Cardiac atrium fibroblast (primary cell): ENCODE data around the gene KRTAP19-4. TPM values are rescaled to one million over a fixed set of nuclear protein-coding genes. Genes with fewer than 3 reads are reported as not detected.

ENCODE experiments used
- total RNA-seq: library from RNA; depleted of rRNA; stranded (reverse); fragments of >200 nt; gene quantifications from 2 replicates; pipeline ENCODE4 v1.2.3, GENCODE V29; 2015

The KRTAP19-4 gene, protein sequence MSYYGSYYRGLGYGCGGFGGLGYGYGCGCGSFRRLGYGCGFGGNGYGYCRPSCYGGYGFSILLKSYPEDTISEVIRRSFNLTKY
- not detected in 2 replicates for total RNA-seq

DNA sequence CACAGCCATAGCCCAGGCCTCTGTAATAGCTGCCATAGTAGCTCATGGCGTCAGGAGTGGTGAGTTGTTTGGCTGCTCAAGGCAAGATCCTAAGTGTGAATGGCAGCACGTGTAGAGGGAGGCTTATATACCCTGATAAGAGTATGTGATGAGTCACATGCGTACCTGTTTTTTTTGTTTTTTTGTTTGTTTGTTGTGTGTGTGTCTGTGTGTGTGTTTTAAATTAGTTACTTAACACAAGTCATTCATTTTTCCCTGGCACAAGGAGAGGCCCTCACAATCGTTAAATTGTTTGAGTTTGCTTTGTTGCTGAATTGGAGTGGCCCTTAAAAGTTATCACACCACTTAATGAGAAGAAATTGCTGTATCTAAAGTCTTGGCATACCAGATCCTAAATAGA lies at the start of gene KRTAP19-4:
Gene KRTAP19-4 (minus strand): TSS at position 101 of the 400 bp plus-strand sequence. CDS start 55 bp downstream, at position 46.

DNA sequence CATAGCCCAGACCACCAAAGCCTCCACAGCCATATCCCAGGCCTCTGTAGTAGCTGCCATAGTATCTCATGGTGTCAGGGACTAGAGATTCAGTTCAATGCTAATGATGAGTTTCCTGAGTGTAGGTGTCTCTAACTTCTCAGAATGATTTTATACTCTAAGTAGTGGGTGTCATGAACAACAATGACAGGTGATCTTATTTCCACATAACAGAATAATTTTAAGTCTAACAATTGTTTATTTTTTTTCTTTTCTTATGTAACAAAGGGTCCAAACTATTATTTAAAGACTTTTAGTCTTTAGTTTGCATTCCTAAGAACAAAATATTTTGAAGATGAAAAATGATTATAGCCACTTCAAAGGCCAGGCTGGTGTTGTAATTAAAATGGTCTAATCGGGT lies 44.8 kb upstream of the KRTAP19-4 start, which contains the start of gene KRTAP19-6:
Gene KRTAP19-6 (minus strand): TSS at position 101 of the 400 bp plus-strand sequence. CDS start 31 bp downstream, at position 70.

DNA sequence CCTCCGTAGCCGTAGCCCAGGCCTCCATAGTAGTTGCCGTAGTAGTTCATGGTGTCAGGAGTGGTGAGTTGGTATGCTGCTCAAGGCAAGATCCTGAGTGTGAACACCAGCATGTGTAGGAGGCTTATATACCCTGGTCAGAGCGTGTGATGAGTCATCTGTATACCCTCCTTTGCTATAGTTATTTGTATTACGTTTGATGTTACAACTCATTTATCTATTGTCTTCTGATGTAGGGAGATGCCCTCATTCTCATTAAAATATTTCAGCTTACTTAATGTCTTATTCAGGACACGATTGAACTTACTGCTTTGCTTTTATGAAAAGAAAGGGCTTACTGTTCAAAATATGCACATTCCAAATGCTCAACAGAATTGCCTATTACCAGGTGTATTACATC lies 5.1 kb upstream of the KRTAP19-4 start, which contains the start of gene KRTAP19-5:
Gene KRTAP19-5 (minus strand): TSS at position 101 of the 400 bp plus-strand sequence. CDS start 51 bp downstream, at position 50.

DNA sequence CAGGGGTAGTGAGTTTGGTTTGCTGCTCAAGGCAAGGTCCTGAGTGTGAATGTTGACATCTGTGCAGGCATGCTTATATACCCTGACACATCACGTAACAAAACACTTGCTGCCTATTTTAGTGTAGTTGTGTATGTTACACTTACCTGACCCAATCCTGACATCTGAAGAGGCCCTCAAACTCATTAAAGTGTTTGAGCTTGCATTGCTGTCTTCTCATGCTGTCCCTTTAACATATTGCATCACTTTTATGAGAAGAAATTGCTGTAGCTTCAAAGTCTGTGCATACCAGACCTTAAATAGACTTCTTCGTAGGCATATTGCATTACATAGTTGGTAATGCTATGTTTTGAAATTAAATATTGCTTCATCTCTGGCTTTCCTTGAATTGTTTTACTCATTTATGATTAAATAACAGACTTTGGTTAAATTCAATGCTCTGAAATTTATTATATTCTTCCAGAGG lies 5.0 kb downstream of the KRTAP19-4 start, which contains the start of gene KRTAP19-3:
Gene KRTAP19-3 (minus strand): TSS at position 51 of the 466 bp plus-strand sequence. CDS start 56 bp downstream, outside the sequence.

DNA sequence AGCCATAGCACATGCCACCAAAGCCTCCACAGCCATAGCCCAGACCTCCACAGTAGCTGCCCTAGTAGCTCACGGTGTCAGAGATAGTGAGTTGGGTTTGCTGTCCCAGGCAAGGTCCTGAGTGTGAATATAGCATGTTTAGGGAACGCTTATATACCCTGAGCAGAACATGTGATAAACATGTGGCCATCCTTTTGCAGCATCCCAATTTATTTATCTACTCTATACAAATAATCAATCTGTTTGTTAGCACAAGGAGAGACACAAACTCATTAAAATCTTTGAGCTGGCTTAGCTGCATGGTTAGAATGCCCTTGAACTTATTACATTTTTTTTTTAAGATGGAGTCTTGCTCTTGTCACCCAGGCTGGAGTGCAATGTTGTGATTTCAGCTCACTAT lies 9.6 kb downstream of the KRTAP19-4 start, which contains the start of gene KRTAP19-2:
Gene KRTAP19-2 (minus strand): TSS at position 101 of the 400 bp plus-strand sequence. CDS start 88 bp downstream, at position 13.

DNA sequence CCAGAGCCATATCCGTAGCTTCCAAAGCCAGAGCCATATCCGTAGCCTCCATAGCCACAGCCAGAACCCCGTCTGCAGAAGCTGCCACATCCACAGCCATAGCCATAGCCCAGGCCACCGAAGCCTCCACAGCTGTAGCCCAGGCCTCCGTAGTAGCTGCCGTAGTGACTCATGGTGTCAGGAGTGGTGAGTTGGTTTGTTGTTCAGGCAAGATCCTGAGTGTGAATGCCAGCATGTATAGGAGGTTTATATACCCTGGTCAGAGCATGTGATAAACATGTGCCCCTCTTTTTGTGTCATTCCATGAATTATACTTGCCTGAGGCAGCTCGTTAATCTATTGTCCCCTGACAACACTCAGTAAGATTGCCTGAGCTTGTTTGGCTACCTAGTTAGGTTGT lies 16.8 kb downstream of the KRTAP19-4 start, which contains the start of gene KRTAP19-1:
Gene KRTAP19-1 (minus strand): TSS at position 223 of the 400 bp plus-strand sequence. CDS start 50 bp downstream, at position 173.

Other genes with a start within 250 kb of the KRTAP19-4 start
- not detected in 2 replicates for gene KRTAP24-1, start 214.2 kb downstream of the KRTAP19-4 start, total RNA-seq
- gene KRTAP25-1, start 207.7 kb downstream of the KRTAP19-4 start, total RNA-seq, result not detected in 2 replicates
- not detected in 2 replicates for gene KRTAP26-1, start 176.8 kb downstream of the KRTAP19-4 start, total RNA-seq
- not detected in 2 replicates for gene KRTAP27-1, start 159.5 kb downstream of the KRTAP19-4 start, total RNA-seq
- not detected in 2 replicates for gene KRTAP23-1, start 148.6 kb downstream of the KRTAP19-4 start, total RNA-seq
- gene KRTAP13-2, start 124.9 kb downstream of the KRTAP19-4 start, total RNA-seq, result not detected in 2 replicates
- gene KRTAP13-1, start 101.1 kb downstream of the KRTAP19-4 start, total RNA-seq, result not detected in 2 replicates
- gene KRTAP13-3, start 71.2 kb downstream of the KRTAP19-4 start, total RNA-seq, result not detected in 2 replicates
- not detected in 2 replicates for gene KRTAP13-4, start 66.9 kb downstream of the KRTAP19-4 start, total RNA-seq
- not detected in 2 replicates for gene KRTAP15-1, start 56.9 kb downstream of the KRTAP19-4 start, total RNA-seq
- gene KRTAP19-1, start 16.8 kb downstream of the KRTAP19-4 start, total RNA-seq, result not detected in 2 replicates
- not detected in 2 replicates for gene KRTAP19-2, start 9.7 kb downstream of the KRTAP19-4 start, total RNA-seq
- gene KRTAP19-3, start 5.2 kb downstream of the KRTAP19-4 start, total RNA-seq, result not detected in 2 replicates
- gene KRTAP19-5, start 5.0 kb upstream of the KRTAP19-4 start, total RNA-seq, result not detected in 2 replicates
- gene KRTAP19-6, start 44.7 kb upstream of the KRTAP19-4 start, total RNA-seq, result not detected in 2 replicates
- not detected in 2 replicates for gene KRTAP19-7, start 64.1 kb upstream of the KRTAP19-4 start, total RNA-seq
- not detected in 2 replicates for gene KRTAP22-2, start 93.2 kb upstream of the KRTAP19-4 start, total RNA-seq
- not detected in 2 replicates for gene KRTAP6-3, start 95.3 kb upstream of the KRTAP19-4 start, total RNA-seq
- gene KRTAP6-2, start 101.7 kb upstream of the KRTAP19-4 start, total RNA-seq, result not detected in 2 replicates
- not detected in 2 replicates for gene KRTAP22-1, start 103.9 kb upstream of the KRTAP19-4 start, total RNA-seq
- gene KRTAP6-1, start 116.8 kb upstream of the KRTAP19-4 start, total RNA-seq, result not detected in 2 replicates
- not detected in 2 replicates for gene KRTAP20-1, start 119.3 kb upstream of the KRTAP19-4 start, total RNA-seq
- not detected in 2 replicates for gene KRTAP20-4, start 123.5 kb upstream of the KRTAP19-4 start, total RNA-seq
- gene KRTAP20-2, start 138.0 kb upstream of the KRTAP19-4 start, total RNA-seq, result not detected in 2 replicates
- not detected in 2 replicates for gene KRTAP20-3, start 145.7 kb upstream of the KRTAP19-4 start, total RNA-seq
- gene KRTAP21-3, start 221.6 kb upstream of the KRTAP19-4 start, total RNA-seq, result not detected in 2 replicates